Neural progenitor cell (in vitro differentiated cells): ENCODE results near the gene PDE8B. TPM values are rescaled to one million over a fixed set of nuclear protein-coding genes. Genes with fewer than 3 reads are reported as not detected.

ENCODE experiments used
- DNase-seq: peaks from one replicate; pipeline ENCODE4 v3.0.0-alpha.2; 2016; ENCODE audit warnings: low spot score
- H2AFZ ChIP-seq: fragments of 200-600 bp; sonication (generic); replicated peaks from 2 replicates; pipeline ENCODE4 v1.6.1; 2016; ENCODE audit warnings: antibody characterized with exemption
- H3F3A ChIP-seq: fragments of 200-600 bp; sonication (generic); 2 replicates; pipeline ENCODE4 v1.6.1; 2016; ENCODE audit warnings: antibody characterized with exemption, low read depth
- H3K27ac ChIP-seq: fragments of 200-600 bp; sonication (generic); 2 replicates; pipeline ENCODE4 v1.5.1; 2016; ENCODE audit warnings: mild to moderate bottlenecking
- H3K27me3 ChIP-seq: fragments of 200-600 bp; sonication (generic); 2 replicates; pipeline ENCODE4 v1.6.1; 2016; ENCODE audit warnings: mild to moderate bottlenecking, moderate library complexity
- H3K36me3 ChIP-seq: fragments of 200-600 bp; sonication (generic); 2 replicates; pipeline ENCODE4 v1.5.1; 2016
- H3K4me1 ChIP-seq: fragments of 200-600 bp; sonication (generic); 2 replicates; pipeline ENCODE4 v1.6.1; 2016; ENCODE audit warnings: mixed run types
- H3K4me2 ChIP-seq: fragments of 200-600 bp; sonication (generic); 2 replicates; pipeline ENCODE4 v1.6.1; 2016
- H3K4me3 ChIP-seq: fragments of 200-600 bp; sonication (generic); 2 replicates; pipeline ENCODE4 v1.5.1; 2016
- H3K79me2 ChIP-seq: fragments of 200-600 bp; sonication (generic); 2 replicates; pipeline ENCODE4 v1.6.1; 2016; ENCODE audit warnings: low read depth
- H3K9ac ChIP-seq: fragments of 200-600 bp; sonication (generic); 2 replicates; pipeline ENCODE4 v1.6.1; 2016
- H3K9me3 ChIP-seq: fragments of 200-600 bp; sonication (generic); 2 replicates; pipeline ENCODE4 v1.5.1; 2016; ENCODE audit warnings: low read depth
- H4K20me1 ChIP-seq: fragments of 200-600 bp; sonication (generic); 2 replicates; pipeline ENCODE4 v1.6.1; 2016; ENCODE audit warnings: low read depth
- H3K27ac Mint-ChIP-seq: 3 replicates; pipeline ENCODE4 v1.8.0; 2021; ENCODE audit warnings: mixed read lengths
- H3K27me3 Mint-ChIP-seq: 2 replicates; pipeline ENCODE4 v1.8.0; 2022; ENCODE audit warnings: low read depth, mild to moderate bottlenecking, inconsistent platforms, moderate library complexity, mixed read lengths; ENCODE audit not compliant: insufficient read depth
- H3K36me3 Mint-ChIP-seq: 3 replicates; pipeline ENCODE4 v1.8.0; 2021; ENCODE audit warnings: mixed read lengths
- H3K4me1 Mint-ChIP-seq: 3 replicates; pipeline ENCODE4 v1.8.0; 2021; ENCODE audit warnings: mixed read lengths
- H3K4me3 Mint-ChIP-seq: 3 replicates; pipeline ENCODE4 v1.8.0; 2021; ENCODE audit warnings: mild to moderate bottlenecking, moderate library complexity, mixed read lengths
- H3K9me3 Mint-ChIP-seq: 3 replicates; pipeline ENCODE4 v1.8.0; 2020; ENCODE audit warnings: mixed read lengths
- EZH2 ChIP-seq: fragments of 200-600 bp; sonication (generic); IDR thresholded peaks from 2 replicates; pipeline ENCODE4 v1.6.1; 2017; ENCODE audit warnings: antibody characterized with exemption, mild to moderate bottlenecking, moderate library complexity
- EZH2phosphoT487 ChIP-seq: fragments of 200-600 bp; sonication (generic); IDR thresholded peaks from 2 replicates; pipeline ENCODE4 v1.6.1; 2017; ENCODE audit warnings: antibody characterized with exemption
- total RNA-seq: library from RNA; depleted of rRNA; stranded (reverse); fragments of >200 nt; gene quantifications from 2 replicates; pipeline ENCODE4 v1.2.3, GENCODE V29; 2015; ENCODE audit warnings: low replicate concordance
- TF ChIP-seq, protein P1 (sequence below): fragments of 200-600 bp; sonication (generic); IDR thresholded peaks from 2 replicates; pipeline ENCODE4 v1.5.1; 2017; ENCODE audit warnings: antibody characterized with exemption, mild to moderate bottlenecking

PDE8B gene
- total RNA-seq, 1 donor from 2014 or later = 4.3 TPM

DNA sequence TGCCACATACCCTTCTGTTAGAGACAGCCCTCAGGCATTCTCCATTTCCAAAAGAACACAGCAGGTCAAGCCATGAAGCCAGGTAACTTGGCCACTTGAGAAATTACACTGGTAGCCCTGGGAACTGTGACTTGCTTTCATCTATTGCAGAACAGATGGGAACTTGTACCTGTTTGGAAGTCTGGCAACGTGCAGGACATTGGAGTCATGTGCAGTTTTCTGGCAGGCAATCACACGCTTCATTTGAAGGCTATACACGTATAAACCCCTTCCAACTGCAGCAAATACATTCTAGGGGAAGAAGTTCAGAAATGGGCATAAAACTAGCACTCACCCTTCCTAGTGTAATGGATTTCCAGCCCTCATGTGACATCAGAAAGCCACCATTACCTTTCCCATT, 227.6 kb downstream of the PDE8B start:
- Histone ChIP-seq H3K4me2 (no peak overlapping the region), H3K36me3 (no peaks in the 10 kb centered on the region), H3F3A (no peaks in the 10 kb centered on the region), H3K9me3 (no peaks in the 10 kb centered on the region), H2AFZ (no peak overlapping the region), H4K20me1 (no peaks in the 10 kb centered on the region), H3K9ac (no peak overlapping the region), H3K4me3 (no peak overlapping the region), H3K27me3 (no peaks in the 10 kb centered on the region), H3K79me2 (no peaks in the 10 kb centered on the region), H3K4me1 (no peaks in the 10 kb centered on the region), H3K27ac (no peak overlapping the region)
- TF ChIP-seq EZH2phosphoT487 = no peak
- DNase-seq = no peak
- Mint-ChIP-seq H3K27ac (no peak overlapping the region), H3K27me3 (no peaks in the 10 kb centered on the region), H3K4me1 (no peaks in the 10 kb centered on the region), H3K36me3 (peaks cover 16% of the 10 kb centered on the region), H3K4me3 (no peak overlapping the region), H3K9me3 (no peaks in the 10 kb centered on the region)

DNA sequence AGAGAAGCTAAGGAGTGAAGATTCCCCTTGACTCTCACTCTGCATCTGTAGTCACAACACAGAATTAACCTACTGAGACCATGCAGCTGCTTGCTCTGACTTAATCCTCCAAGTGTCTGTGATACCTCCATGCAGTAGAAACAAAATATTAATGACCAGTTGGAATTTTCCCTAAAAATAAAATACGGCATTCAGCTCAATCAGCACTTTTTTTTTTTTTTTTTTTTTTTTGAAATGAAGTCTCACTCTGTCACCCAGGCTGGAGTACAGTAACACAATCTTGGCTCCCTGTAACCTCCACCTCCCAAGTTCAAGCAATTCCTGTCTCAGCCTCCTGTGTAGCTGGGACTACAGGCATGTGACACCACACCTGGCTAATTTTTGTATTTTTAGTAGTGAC, 233.2 kb downstream of the PDE8B start:
- DNase-seq = no peak
- Histone ChIP-seq H4K20me1 (no peaks in the 10 kb centered on the region), H3F3A (no peaks in the 10 kb centered on the region), H3K9me3 (no peaks in the 10 kb centered on the region), H3K27ac (no peak overlapping the region), H2AFZ (no peak overlapping the region), H3K4me1 (no peaks in the 10 kb centered on the region), H3K9ac (no peak overlapping the region), H3K4me3 (no peak overlapping the region), H3K4me2 (no peak overlapping the region), H3K79me2 (no peaks in the 10 kb centered on the region), H3K27me3 (no peaks in the 10 kb centered on the region), H3K36me3 (peaks cover 7% of the 10 kb centered on the region)
- TF ChIP-seq, protein P1, sequence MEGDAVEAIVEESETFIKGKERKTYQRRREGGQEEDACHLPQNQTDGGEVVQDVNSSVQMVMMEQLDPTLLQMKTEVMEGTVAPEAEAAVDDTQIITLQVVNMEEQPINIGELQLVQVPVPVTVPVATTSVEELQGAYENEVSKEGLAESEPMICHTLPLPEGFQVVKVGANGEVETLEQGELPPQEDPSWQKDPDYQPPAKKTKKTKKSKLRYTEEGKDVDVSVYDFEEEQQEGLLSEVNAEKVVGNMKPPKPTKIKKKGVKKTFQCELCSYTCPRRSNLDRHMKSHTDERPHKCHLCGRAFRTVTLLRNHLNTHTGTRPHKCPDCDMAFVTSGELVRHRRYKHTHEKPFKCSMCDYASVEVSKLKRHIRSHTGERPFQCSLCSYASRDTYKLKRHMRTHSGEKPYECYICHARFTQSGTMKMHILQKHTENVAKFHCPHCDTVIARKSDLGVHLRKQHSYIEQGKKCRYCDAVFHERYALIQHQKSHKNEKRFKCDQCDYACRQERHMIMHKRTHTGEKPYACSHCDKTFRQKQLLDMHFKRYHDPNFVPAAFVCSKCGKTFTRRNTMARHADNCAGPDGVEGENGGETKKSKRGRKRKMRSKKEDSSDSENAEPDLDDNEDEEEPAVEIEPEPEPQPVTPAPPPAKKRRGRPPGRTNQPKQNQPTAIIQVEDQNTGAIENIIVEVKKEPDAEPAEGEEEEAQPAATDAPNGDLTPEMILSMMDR = no peak
- no peak for TF ChIP-seq EZH2phosphoT487
- TF ChIP-seq EZH2 = no peak
- Mint-ChIP-seq H3K27ac (no peak overlapping the region), H3K4me1 (no peaks in the 10 kb centered on the region), H3K4me3 (no peak overlapping the region), H3K36me3 (peaks cover 34% of the 10 kb centered on the region), H3K9me3 (peaks cover 19% of the 10 kb centered on the region), H3K27me3 (no peaks in the 10 kb centered on the region)

DNA sequence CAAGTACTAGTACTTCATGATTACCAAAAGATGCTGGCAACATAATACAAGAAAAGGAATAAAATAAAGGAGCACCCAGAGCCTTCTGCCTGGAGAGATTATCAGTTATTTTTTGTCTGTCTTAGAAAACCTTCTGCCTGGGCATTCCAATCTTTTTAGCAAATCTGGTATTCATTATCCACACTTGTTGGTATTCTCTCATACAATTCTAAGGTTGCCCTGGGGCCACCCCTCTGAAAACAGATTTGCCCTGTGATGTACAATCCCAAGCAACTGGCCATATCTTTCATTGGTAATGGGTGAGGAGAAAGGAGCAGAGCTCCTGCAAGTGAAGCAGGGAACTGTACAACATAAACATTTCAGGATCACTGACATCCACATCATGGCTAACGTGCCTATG, 233.9 kb downstream of the PDE8B start:
- no peaks in the 10 kb centered on the region for H3K27me3 ChIP-seq
- H3K9ac ChIP-seq = no peak overlapping the region
- DNase-seq = no peak
- H3K4me1 ChIP-seq = no peaks in the 10 kb centered on the region
- no peak overlapping the region for H2AFZ ChIP-seq
- TF ChIP-seq EZH2 = no peak
- no peak for TF ChIP-seq EZH2phosphoT487
- TF ChIP-seq, protein P1 = no peak
- H3K27me3 Mint-ChIP-seq = no peaks in the 10 kb centered on the region
- H3K9me3 Mint-ChIP-seq = peaks cover 19% of the 10 kb centered on the region
- peaks cover 7% of the 10 kb centered on the region for H3K36me3 ChIP-seq
- no peak overlapping the region for H3K4me3 ChIP-seq
- H3K27ac Mint-ChIP-seq = no peak overlapping the region
- no peaks in the 10 kb centered on the region for H3K9me3 ChIP-seq
- H3K4me1 Mint-ChIP-seq = no peaks in the 10 kb centered on the region
- peaks cover 39% of the 10 kb centered on the region for H3K36me3 Mint-ChIP-seq
- no peak overlapping the region for H3K4me3 Mint-ChIP-seq
- H3K79me2 ChIP-seq = no peaks in the 10 kb centered on the region
- no peak overlapping the region for H3K27ac ChIP-seq
- H3F3A ChIP-seq = no peaks in the 10 kb centered on the region
- no peak overlapping the region for H3K4me2 ChIP-seq
- H4K20me1 ChIP-seq = no peaks in the 10 kb centered on the region

DNA sequence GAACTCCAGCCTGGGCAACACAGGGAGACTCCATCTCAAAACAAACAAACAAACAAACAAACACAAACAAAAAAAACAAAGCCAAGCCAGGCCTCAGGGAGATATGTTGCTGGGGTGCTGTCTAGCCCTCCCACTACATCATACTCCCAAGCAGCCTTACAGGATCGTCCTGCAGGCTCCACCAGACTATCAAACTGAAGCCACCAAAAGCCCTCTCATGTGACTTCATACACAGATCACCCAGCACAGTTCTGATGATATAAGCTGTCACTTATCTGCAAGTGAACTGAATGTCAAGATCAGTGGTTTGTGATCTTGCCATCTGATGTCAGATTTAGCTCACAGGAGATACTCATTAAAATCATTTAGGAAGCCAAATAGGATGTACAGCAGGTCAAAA, 238.4 kb downstream of the PDE8B start:
- no peak for DNase-seq
- no peak overlapping the region for H3K27ac Mint-ChIP-seq
- H3K27me3 Mint-ChIP-seq = no peaks in the 10 kb centered on the region
- H3K79me2 ChIP-seq = no peaks in the 10 kb centered on the region
- H4K20me1 ChIP-seq = no peaks in the 10 kb centered on the region
- H3K9me3 ChIP-seq = no peaks in the 10 kb centered on the region
- peaks cover 41% of the 10 kb centered on the region for H3K36me3 Mint-ChIP-seq
- H3K4me1 Mint-ChIP-seq = no peaks in the 10 kb centered on the region
- no peak overlapping the region for H3K4me3 Mint-ChIP-seq
- no peaks in the 10 kb centered on the region for H3K27me3 ChIP-seq
- H3K27ac ChIP-seq = no peak overlapping the region
- TF ChIP-seq, protein P1 = no peak
- TF ChIP-seq EZH2phosphoT487 = no peak
- TF ChIP-seq EZH2 = no peak
- no peak overlapping the region for H3K4me3 ChIP-seq
- no peak overlapping the region for H3K9ac ChIP-seq
- no peaks in the 10 kb centered on the region for H3F3A ChIP-seq
- peaks cover 19% of the 10 kb centered on the region for H3K9me3 Mint-ChIP-seq
- no peak overlapping the region for H3K4me2 ChIP-seq
- H2AFZ ChIP-seq = no peak overlapping the region
- no peaks in the 10 kb centered on the region for H3K4me1 ChIP-seq
- peaks cover 14% of the 10 kb centered on the region for H3K36me3 ChIP-seq
